Globus pallidus (tissue), 1 donor: ENCODE measurements around the gene CLUH.

ENCODE experiments used
- DNase-seq: peaks from one replicate; pipeline ENCODE4 v3.0.0-alpha.2; 2015; ENCODE audit warnings: low spot score

The CLUH gene

GRCh38 chr17:2721603-2722002, 10.0 kb upstream of the CLUH start:
- DNase-seq, result no peak

GRCh38 chr17:2719861-2720260, 8.3 kb upstream of the CLUH start:
- no peak for DNase-seq

- no peak for DNase-seq
These were observed 6.8 kb upstream of the CLUH start for GRCh38 chr17:2718150-2718938.

GRCh38 chr17:2716649-2717048, 5.1 kb upstream of the CLUH start:
- no peak for DNase-seq

- DNase-seq, result no peak
These were observed 2.3 kb upstream of the CLUH start for GRCh38 chr17:2713881-2714280.

GRCh38 chr17:2712300-2713043, 908 bp upstream of the CLUH start:
- no peak for DNase-seq

- no peak for DNase-seq
These were observed 559 bp downstream of the CLUH start for GRCh38 chr17:2710803-2711607.

- DNase-seq, result no peak
These were observed 1.3 kb downstream of the CLUH start for GRCh38 chr17:2710071-2710802.

- no peak for DNase-seq
These were observed 2.3 kb downstream of the CLUH start for GRCh38 chr17:2709183-2709661.

- DNase-seq, result no peak
These were observed 2.9 kb downstream of the CLUH start for GRCh38 chr17:2708585-2709182.

- DNase-seq, result peak; percentile 69
These were observed 3.6 kb downstream of the CLUH start for GRCh38 chr17:2707721-2708584.

- DNase-seq, result no peak
These were observed 4.6 kb downstream of the CLUH start for GRCh38 chr17:2706911-2707510.

- DNase-seq, result no peak
These were observed 5.4 kb downstream of the CLUH start for GRCh38 chr17:2705888-2706795.

GRCh38 chr17:2705263-2705662, 6.3 kb downstream of the CLUH start:
- no peak for DNase-seq

- no peak for DNase-seq
These were observed 6.7 kb downstream of the CLUH start for GRCh38 chr17:2704890-2705248.

- no peak for DNase-seq
These were observed 7.3 kb downstream of the CLUH start for GRCh38 chr17:2704031-2704889.

GRCh38 chr17:2703606-2704005, 8.0 kb downstream of the CLUH start:
- no peak for DNase-seq

- no peak for DNase-seq
These were observed 8.4 kb downstream of the CLUH start for GRCh38 chr17:2703181-2703580.
